ENCODE data around the gene SLC6A16. TPM values are rescaled to one million over a fixed set of nuclear protein-coding genes. Genes with fewer than 3 reads are reported as not detected.

Gene SLC6A16
- total and polyA plus RNA-seq, 11 donors: 0.27 to 1.3 (median 0.40) TPM

- Histone ChIP-seq H3K4me3 (no peak overlapping the region), H3K27ac (no peak overlapping the region), H3K36me3 (no peaks in the 10 kb centered on the region), H3K4me1 (no peaks in the 10 kb centered on the region), H3K27me3 (no peaks in the 10 kb centered on the region), H3K9me3 (no peaks in the 10 kb centered on the region)
- no peak for ATAC-seq
- TF ChIP-seq POLR2A (IDR thresholded peaks at IDR 0.05) (no peak), CTCF (IDR thresholded peaks at IDR 0.05) (no peak)
- 11 to 69% (median 41%) methylated on average over 2 of the region's 2 CpGs for WGBS, 4 donors
- intact Hi-C loops (cut with DNase I): no loop called here
- no peak for DNase-seq
These were observed 37.7 kb downstream of the SLC6A16 start for GRCh38 chr19:49287141-49287770.

GRCh38 chr19:49282184-49282583 lies 42.8 kb downstream of the SLC6A16 start:
- no peak for TF ChIP-seq POLR2A (IDR thresholded peaks at IDR 0.05)
- no peak for TF ChIP-seq CTCF (IDR thresholded peaks at IDR 0.05)
- Histone ChIP-seq H3K4me3 (no peak overlapping the region), H3K36me3 (no peaks in the 10 kb centered on the region), H3K9me3 (no peaks in the 10 kb centered on the region), H3K27ac (no peak overlapping the region), H3K27me3 (peaks cover 0 to 6% (median 0%) of the 10 kb centered on the region in 9 donors), H3K4me1 (no peaks in the 10 kb centered on the region)
- ATAC-seq: no peak
- DNase-seq: no peak
- intact Hi-C loops (cut with DNase I): no loop called here
- WGBS, 4 donors: 76 to 81% (median 79%) methylated on average over 13 of the region's 13 CpGs

GRCh38 chr19:49272204-49272603 lies 52.8 kb downstream of the SLC6A16 start:
- no peak for TF ChIP-seq CTCF (IDR thresholded peaks at IDR 0.05)
- no peak for TF ChIP-seq POLR2A (IDR thresholded peaks at IDR 0.05)
- H3K27me3 ChIP-seq: no peaks in the 10 kb centered on the region
- DNase-seq (no peak), ATAC-seq (no peak)
- no peak overlapping the region for H3K4me3 ChIP-seq
- peaks cover 0 to 24% (median 4%) of the 10 kb centered on the region in 12 donors for H3K9me3 ChIP-seq
- no peak overlapping the region for H3K27ac ChIP-seq
- no peaks in the 10 kb centered on the region for H3K4me1 ChIP-seq
- no peaks in the 10 kb centered on the region for H3K36me3 ChIP-seq
- intact Hi-C loops (cut with DNase I): no loop called here
- 90 to 93% (median 92%) methylated on average over 4 of the region's 4 CpGs for WGBS, 4 donors

- Histone ChIP-seq H3K4me1 (no peaks in the 10 kb centered on the region), H3K4me3 (no peak overlapping the region), H3K36me3 (no peaks in the 10 kb centered on the region), H3K27me3 (no peaks in the 10 kb centered on the region), H3K9me3 (peaks cover 0 to 33% (median 9%) of the 10 kb centered on the region in 12 donors), H3K27ac (no peak overlapping the region)
- TF ChIP-seq POLR2A (IDR thresholded peaks at IDR 0.05) (no peak), CTCF (IDR thresholded peaks at IDR 0.05) (no peak)
- intact Hi-C loops (cut with DNase I): no loop called here
- WGBS, 4 donors: 64 to 77% (median 72%) methylated on average over 4 of the region's 4 CpGs
- DNase-seq (no peak), ATAC-seq (no peak)
These were observed 53.8 kb downstream of the SLC6A16 start for GRCh38 chr19:49271080-49271753.

Measured in heart left ventricle (tissue), 16 donors.